SK-N-SH (cell line): ENCODE data around the gene AFAP1L1. TPM values are rescaled to one million over a fixed set of nuclear protein-coding genes. Genes with fewer than 3 reads are reported as not detected.

Experiments used
- CTCF ChIA-PET: fragments of 300-600, 350-600 bp; formaldehyde crosslinking; extraction: SDS; loops from one replicate; lab custom pipeline; 2021; lab: Yijun Ruan, JAX
- POLR2A ChIA-PET: fragments of 350-600 bp; sonication (Branson Sonifier 250); formaldehyde crosslinking; extraction: SDS; loops from one replicate; lab custom pipeline; 2020; ENCODE audit warnings: antibody characterized with exemption, inconsistent platforms; lab: Yijun Ruan, JAX
- DNase-seq: peaks from one replicate; pipeline ENCODE4 v3.0.0; 2012
- H2AFZ ChIP-seq: fragments of 200-600 bp; sonication (generic); 2 replicates; pipeline ENCODE4 v1.8.1; 2016; ENCODE audit warnings: antibody characterized with exemption, mild to moderate bottlenecking, low read depth
- H3F3A ChIP-seq: fragments of 200-600 bp; sonication (generic); replicated peaks from 2 replicates; pipeline ENCODE3; 2016; ENCODE audit warnings: antibody characterized with exemption, mild to moderate bottlenecking; ENCODE audit not compliant: insufficient read depth
- H3K27ac ChIP-seq, 2 experiments: fragments of 200-500 bp in 1 of 2; fragments of 200-600 bp in 1 of 2; sonication (Bioruptor generic) in 1 of 2; sonication (generic), shearing (Covaris generic) in 1 of 2; 2 replicates each; pipeline versions ENCODE4 v1.5.1 to v1.6.1; 2014 to 2016; ENCODE audit warnings: low read depth in 2 of 2, inconsistent platforms in 1 of 2, low read length in 1 of 2, mild to moderate bottlenecking in 1 of 2, mixed read lengths in 1 of 2
- H3K27me3 ChIP-seq: fragments of 200-600 bp; sonication (generic), shearing (Covaris generic); 2 replicates; pipeline ENCODE4 v1.6.1; 2016; ENCODE audit warnings: mixed run types; ENCODE audit not compliant: insufficient read depth
- H3K36me3 ChIP-seq, 2 experiments: fragments of 200-500 bp in 1 of 2; fragments of 200-600 bp in 1 of 2; sonication (Bioruptor generic) in 1 of 2; sonication (generic) in 1 of 2; replicated peaks in 1 of 2; 2 replicates each; pipeline versions ENCODE3 to v1.5.1; 2014 to 2016; ENCODE audit warnings: low read length in 1 of 2, mild to moderate bottlenecking in 1 of 2; ENCODE audit not compliant: insufficient read depth in 2 of 2, control insufficient read depth in 1 of 2
- H3K4me1 ChIP-seq, 2 experiments: fragments of 200-500 bp in 1 of 2; fragments of 200-600 bp in 1 of 2; sonication (Bioruptor generic) in 1 of 2; sonication (generic), shearing (Covaris generic) in 1 of 2; 2 replicates each; pipeline versions ENCODE4 v1.5.1 to v1.6.1; 2014 to 2016; ENCODE audit warnings: low read depth in 1 of 2, low read length in 1 of 2, mixed run types in 1 of 2; ENCODE audit not compliant: insufficient read depth in 2 of 2, control insufficient read depth in 1 of 2
- H3K4me2 ChIP-seq: fragments of 200-600 bp; sonication (generic), shearing (Covaris generic); 2 replicates; pipeline ENCODE4 v1.6.1; 2017; ENCODE audit warnings: mixed run types
- H3K4me3 ChIP-seq, 2 experiments: fragments of 200-500 bp in 1 of 2; fragments of 200-600 bp in 1 of 2; sonication (Bioruptor generic) in 1 of 2; sonication (generic), shearing (Covaris generic) in 1 of 2; 2 replicates each; pipeline versions ENCODE4 v1.5.1 to v1.8.1; 2014 to 2016; ENCODE audit warnings: low read depth in 2 of 2, inconsistent platforms in 1 of 2, low read length in 1 of 2, mild to moderate bottlenecking in 1 of 2, mixed read lengths in 1 of 2, moderate library complexity in 1 of 2
- H3K79me2 ChIP-seq: fragments of 200-600 bp; sonication (generic); 2 replicates; pipeline ENCODE4 v1.8.1; 2017; ENCODE audit warnings: mild to moderate bottlenecking; ENCODE audit not compliant: insufficient read depth
- H3K9ac ChIP-seq: fragments of 200-600 bp; sonication (generic); 2 replicates; pipeline ENCODE4 v1.6.1; 2017; ENCODE audit warnings: mixed run types
- H3K9me2 ChIP-seq: fragments of 200-600 bp; sonication (generic); 2 replicates; pipeline ENCODE4 v1.6.1; 2017; ENCODE audit warnings: mixed run types
- H3K9me3 ChIP-seq: fragments of 200-600 bp; sonication (generic); 2 replicates; pipeline ENCODE4 v1.6.1; 2017; ENCODE audit warnings: mixed run types, mild to moderate bottlenecking, moderate library complexity
- H4K20me1 ChIP-seq: fragments of 200-600 bp; sonication (generic); 2 replicates; pipeline ENCODE4 v1.6.1; 2017; ENCODE audit warnings: mild to moderate bottlenecking, mixed run types; ENCODE audit not compliant: insufficient read depth
- FOSL2 ChIP-seq: IDR thresholded peaks from 2 replicates; pipeline ENCODE4 v1.4.0; 2012; ENCODE audit warnings: low read depth, mild to moderate bottlenecking, moderate library complexity, borderline replicate concordance
- MEF2A ChIP-seq: IDR thresholded peaks from 2 replicates; pipeline ENCODE4 v1.4.0; 2012; ENCODE audit warnings: low read depth, borderline replicate concordance
- MXI1 ChIP-seq: IDR thresholded peaks from 2 replicates; pipeline ENCODE4 v1.6.1; 2012; ENCODE audit warnings: mild to moderate bottlenecking, low read depth, low read length, improper control_type of control experiment
- NRF1 ChIP-seq: IDR thresholded peaks from 2 replicates; pipeline ENCODE4 v1.6.1; 2012; ENCODE audit warnings: low read depth, mild to moderate bottlenecking, low read length
- TAF1 ChIP-seq: IDR thresholded peaks from 2 replicates; pipeline ENCODE4 v1.6.1; 2012; ENCODE audit warnings: low read depth, mild to moderate bottlenecking, low read length, moderate library complexity, borderline replicate concordance
- USF2 ChIP-seq: fragments of 150-350 bp; IDR thresholded peaks from 2 replicates; pipeline ENCODE4 v1.6.1; 2017; ENCODE audit warnings: antibody characterized with exemption, low read length, low read depth, borderline replicate concordance
- YY1 ChIP-seq: IDR thresholded peaks from 2 replicates; pipeline ENCODE4 v1.4.0; 2012; ENCODE audit warnings: low read depth, mild to moderate bottlenecking
- ZBTB33 ChIP-seq: IDR thresholded peaks from 2 replicates; pipeline ENCODE4 v1.4.0; 2012; ENCODE audit warnings: low read depth, borderline replicate concordance
- WGBS: methylation state at CpG from one replicate; pipeline ENCODE4 v1.1.6; 2017; ENCODE audit warnings: low lambda C conversion rate; 5-methylcytosine and 5-hydroxymethylcytosine counted together
- polyA plus RNA-seq, 3 experiments: library from polyadenylated mRNA; depleted of rRNA; stranded (reverse); fragments of >200 nt; gene quantifications; 2 replicates each; pipeline ENCODE4 v1.2.3, GENCODE V29; 2012
- TF ChIP-seq, protein P1 (sequence below): IDR thresholded peaks from 2 replicates; pipeline ENCODE4 v1.6.1; 2012; ENCODE audit warnings: mild to moderate bottlenecking, low read depth, low read length, moderate library complexity

Gene AFAP1L1
- polyA plus RNA-seq, 1 of the 3 experiments (the other 2 are of a cell fraction), result 0.82 TPM

DNA sequence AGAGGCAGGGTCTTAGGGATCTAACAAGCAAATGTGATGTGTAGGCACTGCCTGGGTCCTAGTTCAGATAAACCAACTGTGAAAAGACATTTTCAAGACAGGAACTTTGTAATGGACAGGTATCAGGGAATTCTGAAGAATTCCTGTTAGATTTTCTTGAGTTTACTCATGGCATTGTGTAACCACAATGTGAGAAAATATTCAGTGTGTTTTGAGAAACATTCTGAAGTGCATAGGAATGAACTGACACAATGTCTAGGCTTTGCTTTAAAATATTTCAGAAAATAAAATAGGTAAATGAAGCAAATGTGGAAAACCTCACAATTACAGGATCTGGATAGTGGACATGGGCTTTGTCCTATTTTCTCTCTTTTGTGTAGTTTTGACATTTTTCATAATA, 15.2 kb upstream of the AFAP1L1 start (continued):
- TF ChIP-seq, protein P1, sequence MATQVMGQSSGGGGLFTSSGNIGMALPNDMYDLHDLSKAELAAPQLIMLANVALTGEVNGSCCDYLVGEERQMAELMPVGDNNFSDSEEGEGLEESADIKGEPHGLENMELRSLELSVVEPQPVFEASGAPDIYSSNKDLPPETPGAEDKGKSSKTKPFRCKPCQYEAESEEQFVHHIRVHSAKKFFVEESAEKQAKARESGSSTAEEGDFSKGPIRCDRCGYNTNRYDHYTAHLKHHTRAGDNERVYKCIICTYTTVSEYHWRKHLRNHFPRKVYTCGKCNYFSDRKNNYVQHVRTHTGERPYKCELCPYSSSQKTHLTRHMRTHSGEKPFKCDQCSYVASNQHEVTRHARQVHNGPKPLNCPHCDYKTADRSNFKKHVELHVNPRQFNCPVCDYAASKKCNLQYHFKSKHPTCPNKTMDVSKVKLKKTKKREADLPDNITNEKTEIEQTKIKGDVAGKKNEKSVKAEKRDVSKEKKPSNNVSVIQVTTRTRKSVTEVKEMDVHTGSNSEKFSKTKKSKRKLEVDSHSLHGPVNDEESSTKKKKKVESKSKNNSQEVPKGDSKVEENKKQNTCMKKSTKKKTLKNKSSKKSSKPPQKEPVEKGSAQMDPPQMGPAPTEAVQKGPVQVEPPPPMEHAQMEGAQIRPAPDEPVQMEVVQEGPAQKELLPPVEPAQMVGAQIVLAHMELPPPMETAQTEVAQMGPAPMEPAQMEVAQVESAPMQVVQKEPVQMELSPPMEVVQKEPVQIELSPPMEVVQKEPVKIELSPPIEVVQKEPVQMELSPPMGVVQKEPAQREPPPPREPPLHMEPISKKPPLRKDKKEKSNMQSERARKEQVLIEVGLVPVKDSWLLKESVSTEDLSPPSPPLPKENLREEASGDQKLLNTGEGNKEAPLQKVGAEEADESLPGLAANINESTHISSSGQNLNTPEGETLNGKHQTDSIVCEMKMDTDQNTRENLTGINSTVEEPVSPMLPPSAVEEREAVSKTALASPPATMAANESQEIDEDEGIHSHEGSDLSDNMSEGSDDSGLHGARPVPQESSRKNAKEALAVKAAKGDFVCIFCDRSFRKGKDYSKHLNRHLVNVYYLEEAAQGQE, result no peak
- TF ChIP-seq ZBTB33 (no peak), TAF1 (no peak), YY1 (no peak), MEF2A (no peak), FOSL2 (no peak), MXI1 (no peak)

GRCh38 chr5:149257131-149257530, 14.5 kb upstream of the AFAP1L1 start:
- no peak for TF ChIP-seq NRF1
- no peak for TF ChIP-seq YY1
- no peak for TF ChIP-seq FOSL2
- TF ChIP-seq USF2, result no peak
- Histone ChIP-seq H3K27ac (peak overlapping the region in 1 of 2 experiments; percentile 29; a peak in 1 of 4 replicates), H3K4me3 (no peak overlapping the region), H3K9me2 (no peaks in the 10 kb centered on the region), H3K9me3 (no peaks in the 10 kb centered on the region), H3K36me3 (no peaks in the 10 kb centered on the region), H4K20me1 (no peaks in the 10 kb centered on the region), H3K9ac (no peak overlapping the region), H3K4me1 (no peaks in the 10 kb centered on the region), H3K4me2 (no peak overlapping the region), H3F3A (no peaks in the 10 kb centered on the region), H2AFZ (no peak overlapping the region), H3K27me3 (no peaks in the 10 kb centered on the region), H3K79me2 (no peaks in the 10 kb centered on the region)
- CTCF ChIA-PET, result interaction anchor here (1.3 to 1.9 kb wide), 4 partner anchors 8 to 222 kb away, joined by 3 to 4 read pairs (median 4); partner anchors contain the start of gene ABLIM3
- WGBS, result 0% methylated on average over 1 of the region's 1 CpG
- no peak for DNase-seq
- POLR2A ChIA-PET, result no interaction called here
